ENCODE measurements around the gene C16orf90.

Gene C16orf90

DNA sequence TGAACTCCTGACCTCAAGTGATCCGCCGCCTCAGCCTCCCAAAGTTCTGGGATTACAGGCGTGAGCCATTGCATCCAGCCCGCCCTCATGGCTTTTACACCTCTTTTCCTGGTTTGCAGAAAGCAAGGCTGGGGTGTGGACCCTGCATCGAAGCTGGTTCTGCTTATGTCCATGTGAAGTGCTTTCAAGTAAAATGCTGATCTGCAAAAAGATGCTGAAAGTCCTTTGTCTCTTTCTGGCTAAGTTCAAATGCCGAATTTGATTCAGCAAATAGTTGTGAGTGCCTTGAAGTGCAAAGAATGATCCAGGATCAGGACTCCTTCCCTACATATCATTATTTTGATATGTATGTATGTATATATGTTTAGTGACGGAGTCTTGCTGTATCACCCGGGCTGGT, 34.7 kb downstream of the C16orf90 start:
- DNase-seq: no peak

DNA sequence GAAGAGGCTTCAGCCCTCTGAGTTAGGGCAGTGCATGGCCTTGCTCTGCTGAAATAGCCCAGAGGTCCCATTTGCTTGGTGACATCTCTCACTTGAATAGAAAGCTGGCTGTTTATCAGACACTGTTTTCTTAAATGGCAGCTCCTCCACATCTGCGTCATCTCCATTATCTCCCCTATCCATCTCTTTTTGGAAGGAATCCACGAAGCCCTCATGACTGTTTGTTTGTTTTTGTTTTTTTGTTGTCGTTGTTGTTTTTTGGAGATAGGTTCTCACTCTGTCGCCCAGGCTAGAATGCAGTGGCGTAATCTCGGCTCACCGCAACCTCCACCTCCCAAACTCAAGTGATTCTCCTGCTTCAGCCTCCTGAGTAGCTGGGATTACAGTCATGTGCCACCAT, 35.2 kb downstream of the C16orf90 start:
- no peak for DNase-seq

DNA sequence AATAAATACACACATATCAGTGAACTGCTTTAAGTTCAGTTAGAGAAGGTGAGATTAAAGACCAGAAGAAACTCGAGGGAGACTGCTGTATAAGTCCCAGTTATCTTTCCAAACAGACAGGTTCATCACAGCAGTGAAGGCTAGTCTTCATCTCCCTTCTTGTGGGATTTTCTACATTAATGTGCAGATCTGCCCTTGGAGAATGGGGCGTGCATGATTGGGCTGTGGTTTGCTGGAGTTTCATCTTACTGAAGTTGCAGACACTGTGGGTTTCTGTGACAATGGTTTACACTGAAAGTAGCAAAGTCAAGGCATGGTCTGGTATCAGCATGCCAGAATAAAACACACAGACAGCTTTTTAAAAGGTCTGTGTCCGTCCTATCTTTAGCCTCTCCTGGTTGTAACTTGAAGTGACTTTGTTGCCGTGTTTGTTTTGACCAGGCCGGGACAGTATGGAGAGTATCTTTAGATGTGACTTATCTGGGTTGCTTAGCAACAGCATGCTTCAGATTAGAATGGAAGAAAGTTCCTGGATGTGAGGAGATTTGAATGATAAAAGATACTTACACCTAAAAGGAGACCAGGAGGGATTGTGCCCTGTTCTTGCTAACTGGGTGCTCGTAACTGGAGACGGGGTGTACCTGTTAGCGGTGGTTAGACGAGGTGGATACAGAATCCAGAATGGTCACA, 35.7 kb downstream of the C16orf90 start:
- DNase-seq: no peak

DNA sequence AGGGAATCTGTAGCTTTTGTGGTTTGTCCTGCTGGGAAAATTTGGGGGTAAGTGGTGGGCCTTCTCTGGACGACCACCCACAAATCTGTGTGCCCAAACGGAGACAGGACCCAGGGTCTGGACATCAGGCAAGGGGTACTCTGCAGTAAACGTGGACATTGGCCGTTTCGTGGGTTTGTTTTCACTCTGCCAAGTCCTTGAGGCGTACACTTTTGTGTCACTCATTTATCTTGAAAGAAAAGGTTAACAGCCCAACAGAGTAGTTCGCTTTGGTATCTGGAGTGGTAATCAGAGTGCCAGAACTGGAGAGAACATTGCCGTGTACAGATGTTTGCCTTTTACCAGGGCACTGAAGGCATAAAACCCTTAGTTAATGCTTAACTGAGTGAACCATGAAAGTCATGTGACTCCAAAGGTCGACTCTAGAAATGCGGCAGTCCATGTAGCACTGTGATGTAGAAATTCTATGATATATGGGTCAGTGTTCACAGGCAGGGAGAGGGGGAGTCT, 36.4 kb downstream of the C16orf90 start:
- DNase-seq: peak; percentile 22

DNA sequence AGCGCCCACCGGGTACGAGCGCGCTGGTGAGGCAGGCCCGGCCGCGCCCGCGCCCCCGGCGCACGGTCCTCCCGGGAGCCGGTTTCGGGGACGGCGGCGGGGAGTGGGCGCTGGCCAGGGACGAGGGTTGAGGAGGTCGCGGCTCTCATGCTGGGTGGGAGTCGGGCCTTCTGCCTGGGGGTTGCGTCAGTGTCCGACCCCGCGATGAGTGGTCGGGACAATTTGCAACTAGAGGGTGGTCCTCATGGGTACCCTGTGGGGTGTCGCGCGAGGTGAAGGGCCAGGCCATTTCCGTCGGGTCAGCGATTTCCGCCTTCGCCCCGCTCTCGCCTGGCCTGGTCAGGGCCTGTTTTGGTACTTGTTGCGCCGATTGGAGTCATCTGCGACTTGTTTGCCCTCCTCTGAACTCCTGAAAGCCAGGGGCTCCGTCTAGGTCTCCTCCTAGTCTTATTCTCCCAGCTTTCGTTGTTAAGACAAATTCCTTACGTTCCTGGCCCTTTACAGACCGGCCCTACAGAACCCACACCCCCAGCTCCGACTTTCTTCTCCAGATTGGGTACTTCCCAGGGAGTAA, 36.9 kb downstream of the C16orf90 start:
- DNase-seq: peak; percentile 56

DNA sequence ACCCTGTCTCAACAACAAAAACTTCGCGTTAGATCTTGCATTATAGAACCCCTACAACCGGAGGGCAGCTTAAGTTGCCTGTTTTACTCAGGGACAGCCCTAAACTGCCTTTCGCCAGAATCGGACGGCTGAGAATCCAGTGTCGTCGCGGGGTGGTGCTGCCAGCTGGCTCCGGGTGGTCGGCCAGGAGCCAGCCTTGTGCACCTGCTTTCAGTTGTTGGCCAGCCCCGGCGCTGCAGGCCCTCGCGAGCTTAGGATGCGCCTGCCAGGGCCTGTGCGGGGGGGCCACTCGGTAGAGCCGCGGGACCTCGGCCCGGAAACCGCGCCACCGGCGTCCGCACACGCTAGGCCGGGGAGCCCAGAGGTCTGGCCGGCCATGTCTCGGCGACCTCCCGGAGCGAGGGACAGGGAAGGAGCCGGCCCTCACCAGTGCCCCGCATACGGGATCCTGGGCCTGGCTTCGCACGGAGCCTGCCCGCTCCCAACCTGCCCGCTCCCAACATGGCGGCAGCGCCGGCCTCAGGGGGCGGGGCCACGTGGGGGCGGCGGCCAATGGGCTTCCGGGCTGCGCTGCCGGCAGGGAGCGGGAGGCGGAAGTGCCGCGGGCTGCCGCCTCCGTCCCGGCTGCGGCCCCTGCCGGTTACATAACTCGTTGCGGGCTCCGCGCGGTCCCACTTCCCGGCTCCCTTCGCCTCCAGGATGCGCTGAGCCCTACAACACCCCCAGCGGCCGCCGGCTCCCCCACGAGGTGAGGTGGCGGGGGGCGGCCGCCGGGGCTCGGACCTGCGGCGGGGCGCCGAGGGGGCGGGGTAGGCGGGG, 37.6 kb downstream of the C16orf90 start:
- DNase-seq: peak; percentile 97

DNA sequence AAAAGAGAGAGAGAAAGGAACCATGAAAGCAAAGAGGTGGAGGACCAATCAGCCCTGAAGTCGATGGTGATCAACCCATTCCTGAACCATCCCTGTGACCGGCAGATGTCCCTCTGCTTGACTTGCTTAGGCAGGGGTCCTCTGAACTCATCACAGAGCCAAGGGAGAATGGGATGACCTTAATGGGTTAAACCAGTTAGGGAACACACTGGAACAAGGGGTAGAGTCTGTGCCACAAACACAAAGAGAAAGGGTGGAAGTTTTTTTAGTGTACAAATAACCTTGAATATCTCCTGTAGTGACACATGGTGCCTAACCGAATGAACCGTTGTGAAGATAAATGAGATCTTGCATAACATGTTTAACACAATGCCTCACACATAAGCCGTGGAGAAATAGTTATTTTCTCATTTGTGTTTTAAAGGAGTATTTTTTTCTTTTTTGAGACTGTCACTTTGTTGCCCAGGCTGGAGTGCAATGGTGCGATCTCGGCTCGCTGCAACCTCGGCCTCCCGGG, 40.6 kb downstream of the C16orf90 start:
- DNase-seq: no peak

DNA sequence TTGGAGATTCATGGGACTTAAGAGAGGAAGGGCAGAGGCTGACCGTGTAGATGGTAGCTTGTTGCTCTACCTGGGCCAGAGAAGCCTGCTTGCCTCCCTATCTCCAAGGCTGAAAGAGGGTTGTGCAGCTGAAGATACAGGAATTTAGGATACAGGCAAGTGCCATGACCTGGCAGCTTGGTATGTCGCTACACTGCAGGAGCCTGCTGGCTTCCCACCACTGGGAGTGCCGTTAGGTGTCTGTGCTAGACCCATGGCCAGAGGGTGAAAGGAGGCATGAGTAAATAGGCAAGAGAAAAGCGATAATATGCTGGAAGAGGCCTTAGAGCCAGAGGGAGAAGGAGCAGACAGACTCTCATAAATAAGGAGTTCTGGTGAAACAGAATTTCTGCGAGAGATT, 41.2 kb downstream of the C16orf90 start:
- DNase-seq: peak; percentile 13

DNA sequence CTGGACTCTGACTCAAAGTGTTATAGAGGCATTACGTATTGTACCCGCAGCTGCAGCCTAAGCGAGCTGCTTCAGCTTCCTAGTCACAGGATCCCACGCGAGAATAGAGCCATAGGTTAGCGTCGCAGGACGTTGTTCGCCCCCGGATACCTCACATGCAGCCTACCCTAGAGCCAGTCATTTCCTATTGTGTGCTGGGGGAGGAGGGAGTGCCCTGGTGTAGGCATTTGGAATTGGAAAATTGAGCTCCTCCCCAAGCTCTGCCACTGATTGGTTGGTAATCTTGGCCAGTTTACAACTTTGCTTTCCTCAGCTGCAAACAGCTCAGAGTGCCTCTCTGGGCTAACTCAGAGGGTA, 51.3 kb downstream of the C16orf90 start:
- peak; percentile 44 for DNase-seq

Data from NCI-H69 (cell line).